ENCODE results near the gene LRPPRC. TPM values are rescaled to one million over a fixed set of nuclear protein-coding genes. Genes with fewer than 3 reads are reported as not detected.

The LRPPRC gene
- total RNA-seq, 1 experiment from 2014 or later, result 49.3 TPM

- no peak for DNase-seq (ENCODE audit: low spot score)
These were observed 123.6 kb downstream of the LRPPRC start for GRCh38 chr2:43872151-43872550.

- DNase-seq (ENCODE audit: low spot score), result no peak
These were observed 140.5 kb downstream of the LRPPRC start for GRCh38 chr2:43855292-43855691.

GRCh38 chr2:43854671-43855070, 141.1 kb downstream of the LRPPRC start:
- DNase-seq (ENCODE audit: low spot score), result no peak

GRCh38 chr2:43853141-43854081, 142.4 kb downstream of the LRPPRC start:
- DNase-seq (ENCODE audit: low spot score), result no peak

- no peak for DNase-seq (ENCODE audit: low spot score)
These were observed 143.5 kb downstream of the LRPPRC start for GRCh38 chr2:43852196-43852730.

- no peak for DNase-seq (ENCODE audit: low spot score)
These were observed 144.5 kb downstream of the LRPPRC start for GRCh38 chr2:43851011-43851980.

- peak; percentile 3 for DNase-seq (ENCODE audit: low spot score)
These were observed 147.6 kb downstream of the LRPPRC start for GRCh38 chr2:43848214-43848613.

GRCh38 chr2:43846140-43846793, 149.5 kb downstream of the LRPPRC start:
- no peak for DNase-seq (ENCODE audit: low spot score)

- no peak for DNase-seq (ENCODE audit: low spot score)
These were observed 150.6 kb downstream of the LRPPRC start for GRCh38 chr2:43845181-43845580.

GRCh38 chr2:43842866-43843226, 152.9 kb downstream of the LRPPRC start:
- no peak for DNase-seq (ENCODE audit: low spot score)

- no peak for DNase-seq (ENCODE audit: low spot score)
These were observed 153.6 kb downstream of the LRPPRC start for GRCh38 chr2:43841949-43842865.

GRCh38 chr2:43840965-43841364, 154.8 kb downstream of the LRPPRC start:
- DNase-seq (ENCODE audit: low spot score), result no peak

GRCh38 chr2:43839776-43840564, 155.8 kb downstream of the LRPPRC start:
- DNase-seq (ENCODE audit: low spot score), result no peak

- no peak for DNase-seq (ENCODE audit: low spot score)
These were observed 157.1 kb downstream of the LRPPRC start, which contains the start of the genes ABCG5 and ABCG8 for GRCh38 chr2:43838560-43839267. Gene ABCG5, minus strand, starts transcription at chr2:43838839. Its CDS starts 160 bp downstream, at chr2:43838679. Gene ABCG8, plus strand, starts transcription at chr2:43838971. Its CDS starts 83 bp downstream, at chr2:43839054.

- DNase-seq (ENCODE audit: low spot score), result no peak
These were observed 157.8 kb downstream of the LRPPRC start for GRCh38 chr2:43837831-43838559.

- no peak for DNase-seq (ENCODE audit: low spot score)
These were observed 158.8 kb downstream of the LRPPRC start for GRCh38 chr2:43837033-43837432.
